ENCODE results near the gene TBC1D2.

Gene TBC1D2

DNA sequence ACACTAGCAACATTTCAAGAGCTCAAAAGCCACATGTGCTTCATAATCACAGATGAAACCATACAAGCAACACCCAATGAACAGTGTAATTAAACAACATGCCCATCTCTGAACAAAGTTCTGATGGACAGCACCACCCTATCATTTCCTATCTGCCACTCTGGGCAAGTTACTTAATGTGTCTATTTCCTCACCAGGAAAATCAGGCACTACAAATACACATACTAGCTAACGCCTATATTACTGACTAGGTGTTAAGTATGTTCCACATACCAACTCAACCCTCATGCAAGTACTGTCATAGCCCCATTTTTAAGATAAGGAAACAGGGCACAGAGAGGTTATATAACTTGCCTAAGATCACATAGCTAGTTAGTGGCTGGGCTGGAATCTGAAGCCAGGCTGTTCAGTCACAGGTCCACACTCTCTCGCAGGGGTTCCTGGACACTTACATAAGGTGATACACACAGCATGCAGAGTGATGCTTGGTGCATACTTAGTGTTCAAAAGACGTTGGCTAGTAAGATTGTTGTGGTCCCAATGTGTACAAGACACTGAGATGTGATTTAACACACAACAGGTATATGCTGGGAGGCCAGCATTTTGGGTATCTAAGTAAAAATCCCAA lies 87.2 kb downstream of the TBC1D2 start:
- DNase-seq (ENCODE audit: extremely low read depth, low read depth), result no peak

DNA sequence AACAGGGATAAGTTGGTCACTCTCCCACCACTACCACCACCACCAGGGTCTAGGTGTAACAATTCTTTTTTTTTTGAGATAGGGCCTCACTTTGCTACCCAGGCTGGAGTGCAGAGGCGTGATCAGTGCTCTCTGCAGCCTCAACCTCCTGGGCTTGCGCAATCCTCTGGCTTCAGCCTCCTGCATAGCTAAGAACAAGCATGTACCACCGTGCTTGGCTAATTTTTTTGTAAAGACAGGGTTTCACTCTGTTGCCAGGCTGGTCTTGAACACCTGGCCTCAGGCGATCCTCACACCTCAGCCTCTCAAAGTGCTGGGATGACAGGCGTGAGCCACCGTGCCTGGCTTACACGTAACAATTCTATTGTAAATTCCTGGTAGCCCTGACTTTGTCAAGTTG lies 90.5 kb downstream of the TBC1D2 start:
- no peak for DNase-seq (ENCODE audit: extremely low read depth, low read depth)
- TF ChIP-seq CTCF (IDR thresholded peaks at IDR 0.05; ENCODE audit: low read depth, low read length), result no peak

More for the DNA sequence above, 87.2 kb downstream of the TBC1D2 start:
- TF ChIP-seq CTCF (IDR thresholded peaks at IDR 0.05; ENCODE audit: low read depth, low read length), result no peak

GRCh38 chr9:98162613-98163012 lies 92.8 kb downstream of the TBC1D2 start:
- TF ChIP-seq CTCF (IDR thresholded peaks at IDR 0.05; ENCODE audit: low read depth, low read length), result no peak
- DNase-seq (ENCODE audit: extremely low read depth, low read depth), result no peak

DNA sequence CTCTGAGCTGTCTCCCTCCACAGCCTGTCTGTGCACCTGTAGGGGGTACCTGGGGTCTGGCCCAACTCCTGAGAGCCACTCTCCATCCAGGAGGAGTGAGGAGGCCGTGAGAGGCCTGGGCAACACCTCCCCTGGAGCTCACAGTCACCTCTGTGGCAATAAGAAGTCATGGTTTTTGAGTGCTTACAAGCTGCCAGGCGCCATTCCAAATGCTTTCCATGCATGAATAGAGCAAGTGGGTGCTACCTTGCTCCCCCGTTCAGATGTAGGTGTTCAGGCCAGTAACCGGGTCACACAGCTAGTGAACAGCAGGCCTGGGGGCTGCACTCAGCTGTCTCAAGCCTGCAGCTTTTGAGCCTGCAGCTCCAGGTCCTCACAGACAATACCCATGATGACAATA lies 93.6 kb downstream of the TBC1D2 start:
- DNase-seq (ENCODE audit: extremely low read depth, low read depth), result no peak

GRCh38 chr9:98159790-98160189 lies 95.7 kb downstream of the TBC1D2 start:
- TF ChIP-seq CTCF (IDR thresholded peaks at IDR 0.05; ENCODE audit: low read depth, low read length), result no peak
- no peak for DNase-seq (ENCODE audit: extremely low read depth, low read depth)

More for the DNA sequence above, 93.6 kb downstream of the TBC1D2 start:
- no peak for TF ChIP-seq CTCF (IDR thresholded peaks at IDR 0.05; ENCODE audit: low read depth, low read length)

GRCh38 chr9:98159301-98159700 lies 96.1 kb downstream of the TBC1D2 start:
- DNase-seq (ENCODE audit: extremely low read depth, low read depth), result no peak
- TF ChIP-seq CTCF (IDR thresholded peaks at IDR 0.05; ENCODE audit: low read depth, low read length), result no peak

DNA sequence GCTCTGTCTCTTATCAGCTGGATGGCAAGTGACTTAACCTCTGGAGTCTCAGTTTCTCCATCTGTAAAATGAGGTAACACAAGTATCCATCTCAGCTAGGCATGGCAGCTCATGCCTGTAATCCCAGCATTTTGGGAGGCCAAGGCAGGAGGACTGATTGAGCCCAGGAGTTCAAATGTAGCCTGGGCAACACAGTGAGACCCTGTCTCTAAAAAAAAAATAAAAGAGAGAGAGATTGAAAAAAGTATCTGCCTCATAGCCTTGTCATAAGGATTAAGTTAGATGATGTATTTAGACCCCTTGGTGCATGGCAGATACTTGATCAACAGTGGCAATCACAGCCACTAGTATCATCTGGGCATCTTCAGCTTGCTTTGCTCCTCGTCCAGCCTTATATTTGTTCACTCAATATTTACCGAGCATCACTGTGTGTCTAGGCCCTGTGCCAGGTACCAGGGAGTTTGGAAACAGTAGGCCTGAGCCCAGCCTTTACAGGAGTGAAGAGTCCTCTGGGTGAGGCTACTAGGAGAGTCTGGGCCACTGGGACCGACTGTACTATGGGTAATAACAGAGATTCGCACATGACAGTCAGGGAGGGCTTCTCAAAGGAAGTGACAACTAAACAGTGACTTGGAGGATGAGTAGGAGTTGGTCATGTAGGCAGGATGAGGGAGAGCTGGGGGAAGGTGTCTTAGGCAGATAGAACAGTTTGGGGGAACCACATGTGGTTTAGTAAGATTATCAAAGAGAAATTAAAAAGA lies 97.2 kb downstream of the TBC1D2 start:
- DNase-seq (ENCODE audit: extremely low read depth, low read depth), result no peak
- TF ChIP-seq CTCF (IDR thresholded peaks at IDR 0.05; ENCODE audit: low read depth, low read length), result no peak
